GM21576 (cell line): ENCODE data around the gene ZDHHC23.

Source experiments
- ATAC-seq: cut with Tn5 transposase; IDR thresholded peaks from one replicate; pipeline ENCODE4 v1.9.1; 2021; ENCODE audit warnings: mild to moderate bottlenecking, moderate library complexity; ENCODE audit not compliant: unreplicated experiment

ZDHHC23 gene

GRCh38 chr3:113947372-113948014, at the start of gene ZDHHC23:
Gene ZDHHC23, plus strand, starts transcription at chr3:113948013. Its CDS starts 790 bp downstream, at chr3:113948803.
- peak; percentile 69 for ATAC-seq

GRCh38 chr3:113898892-113899291, 48.9 kb upstream of the ZDHHC23 start:
- no peak for ATAC-seq

- ATAC-seq, result no peak
These were observed 41.2 kb upstream of the ZDHHC23 start for GRCh38 chr3:113906568-113907140.

GRCh38 chr3:113908133-113908532, 39.7 kb upstream of the ZDHHC23 start:
- no peak for ATAC-seq

- no peak for ATAC-seq
These were observed 36.8 kb upstream of the ZDHHC23 start for GRCh38 chr3:113910966-113911365.

- peak; percentile 96 for ATAC-seq
These were observed 35.1 kb upstream of the ZDHHC23 start for GRCh38 chr3:113912552-113913236.

- ATAC-seq, result no peak
These were observed 33.2 kb upstream of the ZDHHC23 start for GRCh38 chr3:113914646-113915045.

GRCh38 chr3:113927556-113927955, 20.3 kb upstream of the ZDHHC23 start:
- ATAC-seq, result no peak

- no peak for ATAC-seq
These were observed 982 bp upstream of the ZDHHC23 start for GRCh38 chr3:113946831-113947230.

GRCh38 chr3:113948015-113948917, 453 bp downstream of the ZDHHC23 start:
- peak; percentile 37 for ATAC-seq

GRCh38 chr3:113952921-113953320, 5.1 kb downstream of the ZDHHC23 start:
- no peak for ATAC-seq

- ATAC-seq, result no peak
These were observed 5.9 kb downstream of the ZDHHC23 start for GRCh38 chr3:113953677-113954076.

- no peak for ATAC-seq
These were observed 6.4 kb downstream of the ZDHHC23 start for GRCh38 chr3:113954091-113954685.

GRCh38 chr3:113963879-113964278, 16.1 kb downstream of the ZDHHC23 start:
- ATAC-seq, result no peak

- ATAC-seq, result no peak
These were observed 18.4 kb downstream of the ZDHHC23 start for GRCh38 chr3:113966172-113966571.

- no peak for ATAC-seq
These were observed 21.2 kb downstream of the ZDHHC23 start for GRCh38 chr3:113968986-113969385.

- ATAC-seq, result no peak
These were observed 30.0 kb downstream of the ZDHHC23 start for GRCh38 chr3:113977822-113978221.

- no peak for ATAC-seq
These were observed 32.1 kb downstream of the ZDHHC23 start for GRCh38 chr3:113979916-113980315.

- no peak for ATAC-seq
These were observed 34.0 kb downstream of the ZDHHC23 start for GRCh38 chr3:113981803-113982202.

- no peak for ATAC-seq
These were observed 35.7 kb downstream of the ZDHHC23 start for GRCh38 chr3:113983544-113983943.

GRCh38 chr3:113985541-113985940, 37.7 kb downstream of the ZDHHC23 start:
- ATAC-seq, result peak; percentile 79
